Cardiac muscle cell (in vitro differentiated cells and primary cell): ENCODE results near the gene EFHC1. TPM values are rescaled to one million over a fixed set of nuclear protein-coding genes. Genes with fewer than 3 reads are reported as not detected.

ENCODE experiments used
- DNase-seq, 2 donors: peaks; one replicate each; pipeline versions ENCODE4 v3.0.0 to v3.0.0-alpha.2; 2010 to 2017; ENCODE audit warnings: low read depth in 1 of 2, low spot score in 1 of 2
- H3K27ac ChIP-seq: fragments of 200-600 bp; sonication (generic); 2 replicates; pipeline ENCODE4 v1.5.1; 2016
- H3K27me3 ChIP-seq: fragments of 200-600 bp; sonication (generic); 2 replicates; pipeline ENCODE4 v1.6.0; 2016; ENCODE audit warnings: control low read depth
- H3K36me3 ChIP-seq: fragments of 200-600 bp; sonication (generic); 2 replicates; pipeline ENCODE4 v1.5.1; 2016; ENCODE audit warnings: control low read depth
- H3K4me1 ChIP-seq: fragments of 200-600 bp; sonication (generic); 2 replicates; pipeline ENCODE4 v1.8.1; 2017; ENCODE audit warnings: low read depth, mild to moderate bottlenecking, mixed run types
- H3K4me3 ChIP-seq: fragments of 200-600 bp; sonication (generic); 2 replicates; pipeline ENCODE4 v1.5.1; 2016; ENCODE audit warnings: mild to moderate bottlenecking
- H3K9me3 ChIP-seq: fragments of 200-600 bp; sonication (generic); 2 replicates; pipeline ENCODE4 v1.5.1; 2017; ENCODE audit warnings: low read depth, mild to moderate bottlenecking, control low read depth
- polyA plus RNA-seq: library from polyadenylated mRNA; unstranded; fragments of >200 nt; fragmentation: Nextera tagmentation; extraction: Ambion mirVana; gene quantifications from 2 replicates; pipeline ENCODE4 v1.2.1, GENCODE V29; 2016
- total RNA-seq: library from RNA; depleted of rRNA; stranded (reverse); fragments of >200 nt; gene quantifications from 2 replicates; pipeline ENCODE4 v1.2.3, GENCODE V29; 2016
- TF ChIP-seq, protein P1 (sequence below): IDR thresholded peaks from 2 replicates; pipeline ENCODE4 v1.5.1; 2012; ENCODE audit warnings: low read depth, mild to moderate bottlenecking, low read length

The EFHC1 gene
- total and polyA plus RNA-seq, 2 experiments from 2014 or later, result 21.0 to 22.7 TPM

DNA sequence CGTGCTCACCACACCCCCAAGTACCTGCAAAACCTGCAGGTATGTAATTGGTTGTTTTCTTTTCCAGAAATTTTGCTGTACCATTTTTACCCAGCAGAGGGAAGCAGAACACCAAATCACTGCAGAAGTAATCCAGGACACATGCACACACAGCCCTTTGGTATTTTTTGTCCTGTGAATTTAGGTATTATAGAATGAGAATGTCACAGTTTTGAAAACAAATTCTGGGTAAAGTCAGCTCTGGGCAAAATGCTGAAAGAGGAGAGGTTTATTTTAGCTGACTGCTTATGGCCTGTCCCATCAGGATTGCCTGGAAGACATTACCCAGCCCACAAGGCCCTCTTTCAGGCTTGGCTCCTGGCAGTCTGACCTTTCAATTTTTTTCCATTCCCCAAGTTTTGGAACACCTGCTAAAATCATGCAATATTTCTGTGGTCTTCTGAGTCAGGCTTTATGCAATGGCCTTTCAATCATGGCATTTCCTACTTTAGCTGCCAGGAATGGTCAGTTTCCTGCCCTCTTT is 3.5 kb upstream of the EFHC1 start:
- Histone ChIP-seq H3K27me3 (no peaks in the 10 kb centered on the region), H3K9me3 (no peaks in the 10 kb centered on the region), H3K36me3 (no peaks in the 10 kb centered on the region), H3K27ac (peak overlapping the region; percentile 30), H3K4me1 (peaks cover 18% of the 10 kb centered on the region), H3K4me3 (no peak overlapping the region)
- DNase-seq, result peak; percentile 52 to 70
- TF ChIP-seq, protein P1, sequence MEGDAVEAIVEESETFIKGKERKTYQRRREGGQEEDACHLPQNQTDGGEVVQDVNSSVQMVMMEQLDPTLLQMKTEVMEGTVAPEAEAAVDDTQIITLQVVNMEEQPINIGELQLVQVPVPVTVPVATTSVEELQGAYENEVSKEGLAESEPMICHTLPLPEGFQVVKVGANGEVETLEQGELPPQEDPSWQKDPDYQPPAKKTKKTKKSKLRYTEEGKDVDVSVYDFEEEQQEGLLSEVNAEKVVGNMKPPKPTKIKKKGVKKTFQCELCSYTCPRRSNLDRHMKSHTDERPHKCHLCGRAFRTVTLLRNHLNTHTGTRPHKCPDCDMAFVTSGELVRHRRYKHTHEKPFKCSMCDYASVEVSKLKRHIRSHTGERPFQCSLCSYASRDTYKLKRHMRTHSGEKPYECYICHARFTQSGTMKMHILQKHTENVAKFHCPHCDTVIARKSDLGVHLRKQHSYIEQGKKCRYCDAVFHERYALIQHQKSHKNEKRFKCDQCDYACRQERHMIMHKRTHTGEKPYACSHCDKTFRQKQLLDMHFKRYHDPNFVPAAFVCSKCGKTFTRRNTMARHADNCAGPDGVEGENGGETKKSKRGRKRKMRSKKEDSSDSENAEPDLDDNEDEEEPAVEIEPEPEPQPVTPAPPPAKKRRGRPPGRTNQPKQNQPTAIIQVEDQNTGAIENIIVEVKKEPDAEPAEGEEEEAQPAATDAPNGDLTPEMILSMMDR, result peak; percentile 80

- H3K9me3 ChIP-seq, result no peaks in the 10 kb centered on the region
- peak in 1 of 2 donors; percentile 91 for DNase-seq
- H3K36me3 ChIP-seq, result no peaks in the 10 kb centered on the region
- no peak overlapping the region for H3K4me3 ChIP-seq
- H3K4me1 ChIP-seq, result peaks cover 18% of the 10 kb centered on the region
- peak overlapping the region; percentile 57 for H3K27ac ChIP-seq
- TF ChIP-seq, protein P1, result no peak
- H3K27me3 ChIP-seq, result no peaks in the 10 kb centered on the region
These were observed 2.4 kb upstream of the EFHC1 start for GRCh38 chr6:52417675-52418111.

- no peaks in the 10 kb centered on the region for H3K9me3 ChIP-seq
- no peaks in the 10 kb centered on the region for H3K27me3 ChIP-seq
- H3K27ac ChIP-seq, result no peak overlapping the region
- H3K4me3 ChIP-seq, result no peak overlapping the region
- peaks cover 18% of the 10 kb centered on the region for H3K4me1 ChIP-seq
- TF ChIP-seq, protein P1, result no peak
- no peaks in the 10 kb centered on the region for H3K36me3 ChIP-seq
- no peak for DNase-seq
These were observed 1.5 kb upstream of the EFHC1 start for GRCh38 chr6:52418606-52419005.

- Histone ChIP-seq H3K36me3 (no peaks in the 10 kb centered on the region), H3K27ac (peak overlapping the region; percentile 63), H3K4me3 (peak overlapping the region; percentile 77), H3K27me3 (no peaks in the 10 kb centered on the region), H3K9me3 (no peaks in the 10 kb centered on the region), H3K4me1 (peaks cover 18% of the 10 kb centered on the region)
- TF ChIP-seq, protein P1, result no peak
- peak; percentile 41 to 42 for DNase-seq
These were observed 671 bp downstream of the EFHC1 start for GRCh38 chr6:52420668-52421358.

GRCh38 chr6:52422156-52422555 is 2.0 kb downstream of the EFHC1 start:
- Histone ChIP-seq H3K27ac (no peak overlapping the region), H3K4me1 (peaks cover 12% of the 10 kb centered on the region), H3K27me3 (no peaks in the 10 kb centered on the region), H3K4me3 (no peak overlapping the region), H3K9me3 (no peaks in the 10 kb centered on the region), H3K36me3 (no peaks in the 10 kb centered on the region)
- DNase-seq, result no peak
- TF ChIP-seq, protein P1, result no peak
